Erythroblast (primary cell): ENCODE measurements around the gene LIN7B.

Source experiments
- DNase-seq, 2 experiments: peaks; one replicate each; lab custom pipeline; 2025; lab: John Stamatoyannopoulos, UW
- GATA1 ChIP-seq: IDR thresholded peaks from 2 replicates; pipeline ENCODE4 v1.6.1; 2011; ENCODE audit warnings: low read depth, mild to moderate bottlenecking, control low read depth, low read length, moderate library complexity
- POLR2A ChIP-seq: IDR thresholded peaks from 2 replicates; pipeline ENCODE4 v1.6.1; 2011; ENCODE audit warnings: mild to moderate bottlenecking, low read length

The LIN7B gene

DNA sequence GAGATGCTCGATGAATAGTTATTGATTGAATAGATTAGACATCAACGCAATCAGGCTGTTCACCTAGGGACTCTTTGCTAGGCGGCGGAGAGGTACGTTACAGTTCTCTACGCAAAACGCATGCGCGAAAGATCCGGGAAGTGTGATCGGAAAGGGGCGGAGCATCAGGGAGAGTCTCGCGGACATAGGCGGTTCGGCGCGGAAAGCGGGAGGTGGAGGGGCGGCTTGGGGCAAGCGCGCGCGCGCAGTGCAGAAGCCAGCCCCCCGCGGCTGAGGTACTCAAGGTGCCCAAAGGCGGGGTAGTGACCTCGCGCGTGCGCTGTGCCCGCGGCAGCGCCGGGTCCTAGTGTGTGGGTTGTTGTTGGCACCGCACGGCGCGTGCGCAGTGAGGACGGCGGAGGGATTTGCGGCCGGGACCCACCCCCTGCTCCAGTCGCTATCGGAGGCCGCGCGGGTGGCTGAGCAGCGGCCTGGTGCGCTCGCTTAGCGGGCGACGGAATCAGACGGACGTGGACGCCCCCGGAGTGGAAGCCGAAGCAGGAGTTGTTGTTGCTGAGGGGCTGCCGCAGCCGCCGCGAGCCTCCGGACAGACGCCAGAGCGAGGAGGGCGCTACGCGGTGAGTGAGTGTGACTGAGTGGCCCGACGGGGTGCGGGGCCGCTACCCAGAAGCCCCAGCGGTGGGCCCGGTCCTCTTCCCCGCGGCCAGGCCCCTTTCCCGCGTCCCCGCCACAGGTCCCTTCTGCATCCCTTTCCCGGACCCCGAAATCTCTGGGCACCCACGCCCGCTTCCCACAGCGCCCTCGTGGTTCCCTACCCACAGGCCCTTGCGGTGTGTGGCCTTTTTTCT lies 28.9 kb upstream of the LIN7B start, which contains the start of gene SNRNP70:
TSS of gene SNRNP70 (plus strand) at position 432 of the 848 bp plus-strand sequence. CDS start 964 bp downstream, outside the sequence.
- peak; percentile 99 for DNase-seq
- TF ChIP-seq POLR2A (peak; percentile 96), GATA1 (no peak)

- DNase-seq, result no peak
- TF ChIP-seq GATA1 (no peak), POLR2A (no peak)
These were observed 28.3 kb upstream of the LIN7B start for GRCh38 chr19:49085868-49086232.

DNA sequence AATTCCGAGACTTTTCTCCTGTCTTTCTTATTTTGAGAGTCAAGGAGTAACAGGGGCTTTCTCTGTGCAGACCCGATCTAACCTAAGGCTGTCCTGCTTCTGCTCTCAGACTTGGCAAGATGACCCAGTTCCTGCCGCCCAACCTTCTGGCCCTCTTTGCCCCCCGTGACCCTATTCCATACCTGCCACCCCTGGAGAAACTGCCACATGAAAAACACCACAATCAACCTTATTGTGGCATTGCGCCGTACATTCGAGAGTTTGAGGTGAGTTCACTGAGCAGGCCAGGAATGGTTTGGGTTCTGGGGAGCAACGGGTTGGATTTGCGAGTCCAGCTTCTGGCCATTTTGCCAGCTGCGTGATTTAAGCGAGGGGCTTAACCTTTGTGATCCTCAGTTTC lies 27.9 kb upstream of the LIN7B start:
- DNase-seq, result no peak
- no peak for TF ChIP-seq GATA1
- TF ChIP-seq POLR2A, result no peak

DNA sequence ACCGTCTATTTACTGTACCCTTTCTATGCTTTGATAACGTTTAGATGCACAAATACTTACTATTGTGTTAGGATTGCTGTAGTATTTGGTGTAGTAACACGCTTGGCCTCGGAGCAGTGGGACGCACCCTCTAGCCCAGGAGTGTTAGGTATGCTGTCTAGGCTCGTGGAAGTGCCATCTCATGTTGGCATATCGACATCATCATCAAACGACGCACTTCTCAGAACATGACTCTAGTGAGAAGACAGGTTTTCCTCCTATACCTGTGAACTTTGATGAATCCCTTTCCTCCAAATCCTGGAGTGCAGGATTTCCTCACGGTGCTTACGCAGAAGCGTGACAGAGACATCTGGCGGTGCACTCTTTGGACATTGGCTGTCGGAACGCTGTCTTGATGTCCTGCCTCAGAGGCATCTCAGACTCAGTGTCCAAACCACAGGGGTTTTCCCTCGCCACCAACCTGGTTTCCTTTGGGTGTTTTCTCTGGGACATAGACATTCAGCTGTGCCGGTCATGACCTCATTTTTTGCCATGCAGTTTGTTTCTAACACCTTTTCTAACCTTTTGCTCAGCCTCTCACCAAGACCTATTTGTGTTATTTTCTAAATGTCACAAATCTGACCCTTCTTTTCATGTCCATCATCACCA lies 22.7 kb upstream of the LIN7B start:
- TF ChIP-seq GATA1 (no peak), POLR2A (no peak)
- DNase-seq, result no peak

GRCh38 chr19:49092686-49093085 lies 21.5 kb upstream of the LIN7B start:
- TF ChIP-seq GATA1 (no peak), POLR2A (no peak)
- DNase-seq, result no peak

GRCh38 chr19:49094505-49095482 lies 19.4 kb upstream of the LIN7B start:
- TF ChIP-seq GATA1, result no peak
- TF ChIP-seq POLR2A, result no peak
- no peak for DNase-seq

DNA sequence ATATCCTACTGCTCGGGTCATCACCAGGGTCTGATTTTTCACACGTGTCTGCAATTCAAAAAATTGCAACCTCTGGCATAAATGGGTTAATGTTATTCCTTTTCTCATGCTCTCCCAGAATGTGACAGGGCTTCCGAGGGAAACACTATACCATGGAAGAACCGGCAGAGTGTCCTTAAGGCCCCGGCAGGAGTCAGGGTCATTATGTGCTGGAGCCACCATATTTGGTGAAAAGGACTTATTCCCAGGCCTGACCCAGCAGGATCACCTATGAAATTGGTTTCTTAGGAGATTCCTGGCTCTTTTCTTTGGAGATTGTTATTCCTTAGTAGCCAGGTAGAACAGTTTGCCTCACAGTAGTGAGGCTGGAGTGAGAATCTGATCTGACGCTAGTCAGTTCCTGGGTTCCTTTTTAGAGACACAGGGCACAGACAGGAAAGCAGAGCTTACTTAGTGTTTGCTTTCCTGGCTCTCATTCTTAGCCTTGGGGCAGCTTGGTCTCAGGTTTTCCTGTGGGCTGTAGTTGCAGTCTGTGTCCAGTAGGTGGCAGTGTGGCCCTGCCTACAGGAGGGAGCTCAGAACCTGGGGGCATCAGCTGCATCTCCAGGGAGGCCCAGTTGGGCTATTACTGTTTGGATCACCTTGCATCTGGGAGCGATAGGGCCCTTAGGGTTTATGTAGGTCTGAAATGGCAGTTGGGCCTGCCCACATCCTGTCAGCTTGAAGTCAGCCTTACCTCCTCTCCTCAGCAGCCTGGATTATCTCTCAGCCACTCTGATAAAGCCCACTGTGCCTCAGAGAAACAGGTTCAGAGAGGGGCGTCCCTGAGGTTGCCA lies 16.5 kb upstream of the LIN7B start:
- peak; percentile 77 to 89 for DNase-seq
- TF ChIP-seq POLR2A, result no peak

GRCh38 chr19:49098795-49099194 lies 15.4 kb upstream of the LIN7B start:
- DNase-seq, result no peak
- no peak for TF ChIP-seq GATA1
- TF ChIP-seq POLR2A, result no peak

DNA sequence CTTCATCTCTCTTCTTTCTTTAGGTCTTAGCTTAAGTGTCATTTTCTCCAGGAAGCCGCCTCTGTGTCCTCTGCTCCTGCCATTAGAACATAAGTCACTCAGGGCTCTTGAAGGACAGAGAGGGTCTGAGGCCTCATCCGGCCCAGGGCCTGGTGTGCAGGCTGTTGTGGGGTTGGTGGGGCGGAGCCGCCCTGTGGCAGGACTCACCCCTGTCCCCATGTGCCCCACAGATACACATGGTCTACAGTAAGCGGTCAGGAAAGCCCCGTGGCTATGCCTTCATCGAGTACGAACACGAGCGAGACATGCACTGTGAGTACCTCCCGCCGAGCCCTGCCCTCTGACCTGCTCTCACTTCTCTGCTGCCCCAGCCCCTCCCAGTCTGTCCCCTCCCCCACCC lies 13.0 kb upstream of the LIN7B start:
- TF ChIP-seq POLR2A, result no peak
- TF ChIP-seq GATA1, result no peak
- DNase-seq, result no peak

DNA sequence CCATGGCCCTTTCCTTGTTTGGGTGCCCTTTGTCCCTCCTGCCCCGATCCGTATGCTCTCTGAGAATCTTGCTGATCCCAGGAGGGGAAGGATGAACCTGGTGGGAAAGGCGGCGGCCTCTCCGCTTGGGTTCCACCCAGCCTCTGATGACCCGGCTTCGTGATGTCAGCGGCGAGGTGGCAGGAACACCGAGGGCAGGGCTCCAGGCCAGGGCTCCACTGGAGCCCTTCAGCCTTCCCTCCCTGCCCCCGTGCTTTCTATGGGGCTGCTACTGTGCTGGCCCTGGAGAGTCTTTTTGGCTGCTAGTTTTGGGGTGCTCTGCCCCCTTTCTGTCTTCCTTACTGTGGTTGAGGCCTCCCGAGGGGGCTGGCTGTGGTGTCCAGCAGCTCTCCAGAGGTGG lies 11.9 kb upstream of the LIN7B start:
- TF ChIP-seq POLR2A, result no peak
- TF ChIP-seq GATA1, result no peak

GRCh38 chr19:49103331-49104085 lies 10.7 kb upstream of the LIN7B start:
- TF ChIP-seq POLR2A (no peak), GATA1 (no peak)
- no peak for DNase-seq

More for the DNA sequence above, 11.9 kb upstream of the LIN7B start:
- DNase-seq, result no peak
